H1 (cell line): ENCODE results near the gene SCARF1. TPM values are rescaled to one million over a fixed set of nuclear protein-coding genes. Genes with fewer than 3 reads are reported as not detected.

Source experiments
- EGR1 ChIP-seq: IDR thresholded peaks from 2 replicates; pipeline ENCODE4 v1.6.1; 2011; ENCODE audit warnings: low read depth, low read length, borderline replicate concordance
- POLR2AphosphoS5 ChIP-seq: IDR thresholded peaks from 2 replicates; pipeline ENCODE4 v1.6.1; 2011; ENCODE audit warnings: low read depth, low read length
- SIX5 ChIP-seq: IDR thresholded peaks from 2 replicates; pipeline ENCODE4 v1.6.1; 2011; ENCODE audit warnings: mild to moderate bottlenecking, low read depth, low read length
- TBP ChIP-seq: IDR thresholded peaks from 2 replicates; pipeline ENCODE4 v1.6.1; 2011; ENCODE audit warnings: low read depth, low read length, improper control_type of control experiment
- TCF12 ChIP-seq: IDR thresholded peaks from 2 replicates; pipeline ENCODE4 v1.6.1; 2011; ENCODE audit warnings: low read depth, mild to moderate bottlenecking, low read length
- USF2 ChIP-seq: IDR thresholded peaks from 2 replicates; pipeline ENCODE4 v1.6.1; 2011; ENCODE audit warnings: low read length, improper control_type of control experiment
- polyA plus RNA-seq, 7 experiments: library from polyadenylated mRNA; depleted of rRNA in 3 of 7; stranded (reverse) in 5 of 7; unstranded in 2 of 7; fragments of >200 nt in 5 of 7; fragments of 200-250 nt in 2 of 7; gene quantifications; 1 replicate in 5 of 7; 2 replicates in 1 of 7; 4 replicates in 1 of 7; pipeline versions ENCODE4 v1.2.1 to v1.2.3, GENCODE V29; 2011 to 2013; ENCODE audit warnings: missing spikeins in 2 of 7, mixed read lengths in 2 of 7
- total RNA-seq: library from RNA; stranded (reverse); fragmentation: NEBNext Ultra II Directional; extraction: Animal tissue kit (Norgen Biotek cat#: 25700); gene quantifications from 2 replicates; pipeline ENCODE4 v1.2.1, GENCODE V29; 2021

SCARF1 gene
- total and polyA plus RNA-seq, 2 of the 8 experiments (the other 6 are each of a cell fraction or from before 2014, with no cell fraction given): 1.1 to 1.6 TPM

- TF ChIP-seq USF2 (no peak), TBP (no peak), SIX5 (no peak), POLR2AphosphoS5 (no peak), TCF12 (no peak), EGR1 (no peak)
These were observed 39.1 kb downstream of the SCARF1 start (continued) for GRCh38 chr17:1606352-1606985.
